Measurements from ENCODE around the gene CNST.

GRCh38 chr1:246607462-246607861 lies 41.2 kb downstream of the CNST start:
- TF ChIP-seq GATA2 (IDR thresholded peaks at IDR 0.05; ENCODE audit: low read depth, low read length) (no peak), GATA3 (IDR thresholded peaks at IDR 0.05; ENCODE audit: low read depth, low read length) (no peak)
